Measurements from ENCODE around the gene RNF10. TPM values are rescaled to one million over a fixed set of nuclear protein-coding genes. Genes with fewer than 3 reads are reported as not detected.

The RNF10 gene
- total and polyA plus RNA-seq, 9 of the 15 experiments (the other 6 are each of a cell fraction or from before 2014, with no cell fraction given), result 43.0 to 139 (median 80.1) TPM

GRCh38 chr12:120586206-120586605, 52.0 kb downstream of the RNF10 start:
- intact Hi-C loops (cut with micrococcal nuclease), result no loop called here
- no peak for ATAC-seq
- TF ChIP-seq, protein P1, sequence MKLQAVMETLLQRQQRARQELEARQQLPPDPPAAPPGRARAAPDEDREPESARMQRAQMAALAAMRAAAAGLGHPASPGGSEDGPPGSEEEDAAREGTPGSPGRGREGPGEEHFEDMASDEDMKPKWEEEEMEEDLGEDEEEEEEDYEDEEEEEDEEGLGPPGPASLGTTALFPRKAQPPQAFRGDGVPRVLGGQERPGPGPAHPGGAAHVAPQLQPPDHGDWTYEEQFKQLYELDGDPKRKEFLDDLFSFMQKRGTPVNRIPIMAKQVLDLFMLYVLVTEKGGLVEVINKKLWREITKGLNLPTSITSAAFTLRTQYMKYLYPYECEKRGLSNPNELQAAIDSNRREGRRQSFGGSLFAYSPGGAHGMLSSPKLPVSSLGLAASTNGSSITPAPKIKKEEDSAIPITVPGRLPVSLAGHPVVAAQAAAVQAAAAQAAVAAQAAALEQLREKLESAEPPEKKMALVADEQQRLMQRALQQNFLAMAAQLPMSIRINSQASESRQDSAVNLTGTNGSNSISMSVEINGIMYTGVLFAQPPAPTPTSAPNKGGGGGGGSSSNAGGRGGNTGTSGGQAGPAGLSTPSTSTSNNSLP (IDR thresholded peaks at IDR 0.05; ENCODE audit: borderline replicate concordance, low read depth, low read length), result no peak
- TF ChIP-seq, protein P2, sequence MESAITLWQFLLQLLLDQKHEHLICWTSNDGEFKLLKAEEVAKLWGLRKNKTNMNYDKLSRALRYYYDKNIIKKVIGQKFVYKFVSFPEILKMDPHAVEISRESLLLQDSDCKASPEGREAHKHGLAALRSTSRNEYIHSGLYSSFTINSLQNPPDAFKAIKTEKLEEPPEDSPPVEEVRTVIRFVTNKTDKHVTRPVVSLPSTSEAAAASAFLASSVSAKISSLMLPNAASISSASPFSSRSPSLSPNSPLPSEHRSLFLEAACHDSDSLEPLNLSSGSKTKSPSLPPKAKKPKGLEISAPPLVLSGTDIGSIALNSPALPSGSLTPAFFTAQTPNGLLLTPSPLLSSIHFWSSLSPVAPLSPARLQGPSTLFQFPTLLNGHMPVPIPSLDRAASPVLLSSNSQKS (CRISPR knock-in tag; IDR thresholded peaks at IDR 0.05), result no peak
- TF ChIP-seq PCBP1 (IDR thresholded peaks at IDR 0.05; ENCODE audit: low read depth, low read length, poor library complexity, severe bottlenecking), result no peak
- TF ChIP-seq, protein P3, sequence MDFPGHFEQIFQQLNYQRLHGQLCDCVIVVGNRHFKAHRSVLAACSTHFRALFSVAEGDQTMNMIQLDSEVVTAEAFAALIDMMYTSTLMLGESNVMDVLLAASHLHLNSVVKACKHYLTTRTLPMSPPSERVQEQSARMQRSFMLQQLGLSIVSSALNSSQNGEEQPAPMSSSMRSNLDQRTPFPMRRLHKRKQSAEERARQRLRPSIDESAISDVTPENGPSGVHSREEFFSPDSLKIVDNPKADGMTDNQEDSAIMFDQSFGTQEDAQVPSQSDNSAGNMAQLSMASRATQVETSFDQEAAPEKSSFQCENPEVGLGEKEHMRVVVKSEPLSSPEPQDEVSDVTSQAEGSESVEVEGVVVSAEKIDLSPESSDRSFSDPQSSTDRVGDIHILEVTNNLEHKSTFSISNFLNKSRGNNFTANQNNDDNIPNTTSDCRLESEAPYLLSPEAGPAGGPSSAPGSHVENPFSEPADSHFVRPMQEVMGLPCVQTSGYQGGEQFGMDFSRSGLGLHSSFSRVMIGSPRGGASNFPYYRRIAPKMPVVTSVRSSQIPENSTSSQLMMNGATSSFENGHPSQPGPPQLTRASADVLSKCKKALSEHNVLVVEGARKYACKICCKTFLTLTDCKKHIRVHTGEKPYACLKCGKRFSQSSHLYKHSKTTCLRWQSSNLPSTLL (IDR thresholded peaks at IDR 0.05), result no peak
- TF ChIP-seq ZNF311 (CRISPR knock-in tag; IDR thresholded peaks at IDR 0.05), result no peak
- TF ChIP-seq, protein P4, sequence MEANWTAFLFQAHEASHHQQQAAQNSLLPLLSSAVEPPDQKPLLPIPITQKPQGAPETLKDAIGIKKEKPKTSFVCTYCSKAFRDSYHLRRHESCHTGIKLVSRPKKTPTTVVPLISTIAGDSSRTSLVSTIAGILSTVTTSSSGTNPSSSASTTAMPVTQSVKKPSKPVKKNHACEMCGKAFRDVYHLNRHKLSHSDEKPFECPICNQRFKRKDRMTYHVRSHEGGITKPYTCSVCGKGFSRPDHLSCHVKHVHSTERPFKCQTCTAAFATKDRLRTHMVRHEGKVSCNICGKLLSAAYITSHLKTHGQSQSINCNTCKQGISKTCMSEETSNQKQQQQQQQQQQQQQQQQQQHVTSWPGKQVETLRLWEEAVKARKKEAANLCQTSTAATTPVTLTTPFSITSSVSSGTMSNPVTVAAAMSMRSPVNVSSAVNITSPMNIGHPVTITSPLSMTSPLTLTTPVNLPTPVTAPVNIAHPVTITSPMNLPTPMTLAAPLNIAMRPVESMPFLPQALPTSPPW (CRISPR knock-in tag; IDR thresholded peaks at IDR 0.05), result no peak
- TF ChIP-seq, protein P5, sequence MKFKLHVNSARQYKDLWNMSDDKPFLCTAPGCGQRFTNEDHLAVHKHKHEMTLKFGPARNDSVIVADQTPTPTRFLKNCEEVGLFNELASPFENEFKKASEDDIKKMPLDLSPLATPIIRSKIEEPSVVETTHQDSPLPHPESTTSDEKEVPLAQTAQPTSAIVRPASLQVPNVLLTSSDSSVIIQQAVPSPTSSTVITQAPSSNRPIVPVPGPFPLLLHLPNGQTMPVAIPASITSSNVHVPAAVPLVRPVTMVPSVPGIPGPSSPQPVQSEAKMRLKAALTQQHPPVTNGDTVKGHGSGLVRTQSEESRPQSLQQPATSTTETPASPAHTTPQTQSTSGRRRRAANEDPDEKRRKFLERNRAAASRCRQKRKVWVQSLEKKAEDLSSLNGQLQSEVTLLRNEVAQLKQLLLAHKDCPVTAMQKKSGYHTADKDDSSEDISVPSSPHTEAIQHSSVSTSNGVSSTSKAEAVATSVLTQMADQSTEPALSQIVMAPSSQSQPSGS (CRISPR knock-in tag; IDR thresholded peaks at IDR 0.05), result no peak
- TF ChIP-seq, protein P6, sequence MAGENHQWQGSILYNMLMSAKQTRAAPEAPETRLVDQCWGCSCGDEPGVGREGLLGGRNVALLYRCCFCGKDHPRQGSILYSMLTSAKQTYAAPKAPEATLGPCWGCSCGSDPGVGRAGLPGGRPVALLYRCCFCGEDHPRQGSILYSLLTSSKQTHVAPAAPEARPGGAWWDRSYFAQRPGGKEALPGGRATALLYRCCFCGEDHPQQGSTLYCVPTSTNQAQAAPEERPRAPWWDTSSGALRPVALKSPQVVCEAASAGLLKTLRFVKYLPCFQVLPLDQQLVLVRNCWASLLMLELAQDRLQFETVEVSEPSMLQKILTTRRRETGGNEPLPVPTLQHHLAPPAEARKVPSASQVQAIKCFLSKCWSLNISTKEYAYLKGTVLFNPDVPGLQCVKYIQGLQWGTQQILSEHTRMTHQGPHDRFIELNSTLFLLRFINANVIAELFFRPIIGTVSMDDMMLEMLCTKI (IDR thresholded peaks at IDR 0.05; ENCODE audit: partially characterized antibody), result no peak
- TF ChIP-seq NCOR1 (IDR thresholded peaks at IDR 0.05), result no peak
- no peak for TF ChIP-seq MAFG (tag; conservative IDR thresholded peaks at IDR 0.05)
- no peak for TF ChIP-seq HEY1 (CRISPR knock-in tag; IDR thresholded peaks at IDR 0.05; ENCODE audit: borderline replicate concordance)
- TF ChIP-seq ZNF274 (IDR thresholded peaks at IDR 0.05; ENCODE audit: borderline replicate concordance, low read depth, low read length), result no peak
- TF ChIP-seq NCOA1 (IDR thresholded peaks at IDR 0.05; ENCODE audit: low read depth), result no peak

More at GRCh38 chr12:120586206-120586605, 52.0 kb downstream of the RNF10 start:
- Histone ChIP-seq H3K36me3 (ENCODE audit: control insufficient read depth, insufficient read depth, low read length) (no peaks in the 10 kb centered on the region), H3K27me3 (ENCODE audit: control insufficient read depth in 2 of 2, insufficient read depth in 2 of 2, low read length in 2 of 2) (peaks cover 7 to 8% of the 10 kb centered on the region in 2 experiments; a peak in 3 of 5 replicates), H4K20me1 (replicated peaks; ENCODE audit: control insufficient read depth, insufficient read depth, low read length) (no peaks in the 10 kb centered on the region), H3K4me3 (no peak overlapping the region), H3K9me1 (ENCODE audit: control insufficient read depth, insufficient read depth, low read length) (no peaks in the 10 kb centered on the region), H2AFZ (ENCODE audit: low read depth, low read length) (no peak overlapping the region), H3K9ac (ENCODE audit: insufficient read depth in 1 of 2, low read depth in 2 of 2, low read length in 2 of 2) (no peak overlapping the region), H3K79me2 (ENCODE audit: control insufficient read depth, insufficient read depth, low read length) (no peaks in the 10 kb centered on the region), H3K27ac (ENCODE audit: extremely low read depth, low read depth, low read length) (no peak overlapping the region), H3K4me1 (replicated peaks in 1 of 2; ENCODE audit: control insufficient read depth in 2 of 2, insufficient read depth in 2 of 2, low read length in 2 of 2) (peaks cover 3 to 16% of the 10 kb centered on the region in 2 experiments; a peak in 3 of 5 replicates), H3K4me2 (ENCODE audit: insufficient read depth, low read length) (no peak overlapping the region), H3K9me3 (replicated peaks; ENCODE audit: control insufficient read depth, insufficient read depth, low read depth, low read length) (no peaks in the 10 kb centered on the region)
- in situ Hi-C loops (cut with MboI), result no loop called here
- FAIRE-seq (no peak), DNase-seq (ENCODE audit: extremely low read depth in 1 of 4, low spot score in 3 of 4) (no peak)
- POLR2A ChIA-PET, result no interaction called here
- WGBS (ENCODE audit: insufficient coverage, low coverage, missing lambda C conversion rate), result 11% methylated on average over 7 of the region's 7 CpGs
- CTCF ChIA-PET (ENCODE audit: low intra/inter-chr PET ratio), result no interaction called here
- BruUV-seq (replicated peaks), result no TSS peak

Measured in K562 (cell line).